Measurements from ENCODE around the gene NSUN2.

The NSUN2 gene

DNA sequence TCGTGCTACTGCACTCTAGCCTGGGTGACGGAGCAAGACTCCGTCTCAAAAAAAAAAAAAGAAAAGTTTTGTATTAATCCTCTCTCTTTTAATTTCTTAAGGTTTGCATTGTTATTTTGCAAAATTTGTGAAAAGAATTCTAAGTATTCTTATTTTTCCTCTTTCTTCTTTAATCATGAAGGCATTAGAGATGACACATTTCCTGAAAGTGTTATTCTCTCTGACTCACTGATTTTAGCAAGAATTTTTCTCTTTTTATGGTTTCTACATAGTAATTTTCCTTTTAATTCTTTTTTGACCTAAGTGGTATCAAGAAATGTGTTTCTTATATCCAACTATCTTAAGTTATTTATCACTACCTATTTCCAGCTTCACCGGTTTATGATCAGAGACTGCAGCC, 78.0 kb downstream of the NSUN2 start:
- DNase-seq: no peak

DNA sequence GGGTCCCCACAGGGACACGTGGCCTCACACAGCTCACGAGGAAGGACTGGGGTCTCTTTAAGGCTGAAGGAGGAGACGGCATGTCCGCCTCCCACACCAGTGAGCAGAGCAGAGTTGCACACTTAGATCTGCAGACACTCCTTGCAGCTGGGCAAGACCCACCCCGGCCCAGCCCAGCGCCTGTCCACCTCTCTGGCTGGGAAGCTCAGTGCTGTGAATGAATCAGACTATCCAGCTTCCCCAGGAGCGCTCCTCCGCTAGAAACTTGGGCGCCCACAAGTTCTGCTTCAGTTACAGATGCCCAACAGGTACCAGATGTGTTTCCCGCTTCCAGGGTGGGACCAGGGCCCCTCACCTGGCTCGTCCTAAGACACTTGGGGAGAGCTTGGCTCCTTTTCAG, 78.9 kb downstream of the NSUN2 start:
- DNase-seq: no peak

DNA sequence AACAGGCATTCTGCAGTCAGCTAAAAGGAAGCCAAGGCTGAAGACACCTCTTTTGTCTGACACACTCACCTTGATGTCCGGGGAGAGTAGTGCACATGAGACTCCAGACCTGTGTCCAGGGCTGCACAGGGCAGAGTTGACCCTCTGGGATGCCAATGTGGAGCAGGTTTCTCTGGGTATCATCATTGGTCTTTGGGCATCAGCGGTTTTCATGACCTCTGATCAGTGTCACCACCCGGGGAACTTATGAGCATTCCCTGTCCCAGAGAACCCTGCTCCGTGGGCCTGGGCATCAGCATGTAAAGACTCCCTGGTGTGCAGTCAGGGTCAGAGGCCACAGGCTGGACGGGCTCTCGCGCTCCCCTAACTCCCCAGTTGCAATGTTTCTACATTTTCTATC, 80.2 kb downstream of the NSUN2 start:
- no peak for DNase-seq

DNA sequence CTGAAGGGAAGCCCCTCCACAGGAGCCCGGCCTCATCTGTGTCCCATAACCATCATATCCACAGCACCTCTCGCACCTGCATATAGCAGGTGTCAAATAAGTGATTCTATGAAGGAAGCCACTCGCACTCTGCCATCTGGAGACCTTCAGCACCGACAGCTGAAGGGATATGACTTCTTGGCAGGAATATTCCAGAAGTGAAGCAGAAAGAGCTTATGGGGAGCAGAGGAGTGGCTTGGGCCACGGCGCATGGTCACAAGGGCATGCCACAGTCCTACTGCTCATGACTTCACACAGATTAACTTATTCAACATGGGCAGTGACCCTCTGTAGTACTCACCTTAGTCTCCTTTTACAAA, 80.9 kb downstream of the NSUN2 start:
- no peak for DNase-seq

DNA sequence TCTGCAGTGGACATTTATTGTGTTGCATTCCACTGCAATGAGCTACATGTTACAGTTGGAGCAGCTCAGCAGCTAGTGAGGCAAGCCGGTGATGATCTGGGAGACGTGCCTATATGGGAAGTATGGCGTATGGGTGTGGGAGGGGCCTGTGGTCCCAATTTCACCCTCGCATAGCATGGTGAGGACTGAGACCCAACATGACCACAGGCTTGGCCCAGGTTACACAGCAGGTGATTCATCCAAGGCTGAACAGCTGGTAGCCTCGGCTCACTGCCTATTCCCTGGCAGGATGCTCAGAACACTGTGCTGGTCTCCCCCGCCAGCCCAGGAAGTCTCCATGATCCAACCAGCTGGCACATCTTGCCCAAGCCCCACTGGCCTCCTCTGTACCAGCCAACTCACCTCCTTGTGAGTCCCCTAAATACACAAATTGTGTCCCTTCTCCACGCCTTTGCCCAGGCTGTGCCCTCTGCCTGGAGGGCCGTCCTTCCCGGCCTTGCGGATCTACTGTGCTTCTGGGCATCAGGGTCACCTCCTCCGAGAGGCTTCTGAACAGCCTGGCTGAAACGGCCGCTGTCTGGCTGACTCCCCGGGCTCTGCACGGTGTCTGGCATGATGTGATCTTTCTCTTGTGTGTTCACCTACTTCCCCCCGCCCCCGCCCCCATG, 81.4 kb downstream of the NSUN2 start:
- peak in 1 of 14 donors; percentile 23 for DNase-seq

DNA sequence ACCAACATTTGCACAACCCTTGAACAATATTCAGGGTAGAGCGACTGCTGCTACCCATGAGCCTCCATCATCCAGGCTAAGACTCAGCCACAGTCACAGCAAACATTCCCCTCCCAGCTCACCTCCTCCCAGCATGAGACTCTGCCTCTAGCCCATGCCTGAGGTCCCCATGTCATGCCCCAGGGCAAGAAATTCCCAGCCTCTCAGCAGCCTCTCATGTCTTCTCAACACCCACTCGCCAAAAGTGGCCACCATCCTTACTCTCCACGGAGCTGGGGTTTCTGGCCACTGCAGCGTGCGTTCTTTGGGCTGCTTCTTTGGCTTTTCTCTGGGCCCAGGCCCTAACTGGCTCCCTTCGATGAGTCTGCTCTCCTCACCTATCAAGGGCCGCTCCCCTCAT, 82.2 kb downstream of the NSUN2 start:
- DNase-seq: no peak

Data from C1 segment of cervical spinal cord (tissue), 14 donors.